Calu3 (cell line): ENCODE results near the gene DIS3. TPM values are rescaled to one million over a fixed set of nuclear protein-coding genes. Genes with fewer than 3 reads are reported as not detected.
"Not testable (repeated sequence)": the region's sequence is repeated elsewhere in the genome, so short reads cannot be mapped to it uniquely, and the experiment has no call there.

Experiments used
- BruUV-seq: library from RNA; stranded (reverse); fragments of 400-500 nt; replicated peaks from 2 replicates; lab custom pipeline; 2021; lab: Mats Ljungman, UMichigan
- CTCF ChIA-PET: fragments of 300-600 bp; sonication (Branson Sonifier 250); formaldehyde crosslinking; loops from one replicate; lab custom pipeline; 2022; ENCODE audit warnings: antibody characterized with exemption; lab: Charles Lee
- DNase-seq: peaks from one replicate; pipeline ENCODE4 v3.0.0; 2022
- H3K27ac Mint-ChIP-seq: one replicate; pipeline ENCODE4 v1.8.0; 2022; ENCODE audit warnings: mixed read lengths; ENCODE audit not compliant: unreplicated experiment
- H3K27me3 Mint-ChIP-seq: one replicate; pipeline ENCODE4 v1.8.0; 2022; ENCODE audit warnings: mixed read lengths; ENCODE audit not compliant: unreplicated experiment
- H3K36me3 Mint-ChIP-seq: one replicate; pipeline ENCODE4 v1.8.0; 2022; ENCODE audit warnings: mild to moderate bottlenecking, moderate library complexity, mixed read lengths; ENCODE audit not compliant: insufficient read depth, unreplicated experiment
- H3K4me1 Mint-ChIP-seq: one replicate; pipeline ENCODE4 v1.8.0; 2022; ENCODE audit warnings: mild to moderate bottlenecking, low read depth, mixed read lengths; ENCODE audit not compliant: unreplicated experiment
- H3K4me3 Mint-ChIP-seq: one replicate; pipeline ENCODE4 v1.8.0; 2022; ENCODE audit warnings: mild to moderate bottlenecking, low read depth, moderate library complexity, mixed read lengths; ENCODE audit not compliant: unreplicated experiment
- H3K9me3 Mint-ChIP-seq: one replicate; pipeline ENCODE4 v1.8.0; 2022; ENCODE audit warnings: low read depth, mixed read lengths; ENCODE audit not compliant: unreplicated experiment
- intact Hi-C: fragments of 100-400 bp; cut with micrococcal nuclease; formaldehyde crosslinking; loops from one replicate; pipeline ENCODE4 v1.10.0; 2022; ENCODE audit not compliant: unreplicated experiment
- total RNA-seq: library from RNA; stranded (reverse); gene quantifications from 2 replicates; pipeline ENCODE4 v1.2.3, GENCODE V29; 2022
- TF ChIP-seq, protein P1 (sequence below): fragments of 200-600 bp; IDR thresholded peaks from one replicate; pipeline ENCODE4 v1.8.0; 2022; ENCODE audit warnings: antibody characterized with exemption; ENCODE audit not compliant: unreplicated experiment

The DIS3 gene
- total RNA-seq, 1 experiment from 2014 or later = 16.5 TPM

DNA sequence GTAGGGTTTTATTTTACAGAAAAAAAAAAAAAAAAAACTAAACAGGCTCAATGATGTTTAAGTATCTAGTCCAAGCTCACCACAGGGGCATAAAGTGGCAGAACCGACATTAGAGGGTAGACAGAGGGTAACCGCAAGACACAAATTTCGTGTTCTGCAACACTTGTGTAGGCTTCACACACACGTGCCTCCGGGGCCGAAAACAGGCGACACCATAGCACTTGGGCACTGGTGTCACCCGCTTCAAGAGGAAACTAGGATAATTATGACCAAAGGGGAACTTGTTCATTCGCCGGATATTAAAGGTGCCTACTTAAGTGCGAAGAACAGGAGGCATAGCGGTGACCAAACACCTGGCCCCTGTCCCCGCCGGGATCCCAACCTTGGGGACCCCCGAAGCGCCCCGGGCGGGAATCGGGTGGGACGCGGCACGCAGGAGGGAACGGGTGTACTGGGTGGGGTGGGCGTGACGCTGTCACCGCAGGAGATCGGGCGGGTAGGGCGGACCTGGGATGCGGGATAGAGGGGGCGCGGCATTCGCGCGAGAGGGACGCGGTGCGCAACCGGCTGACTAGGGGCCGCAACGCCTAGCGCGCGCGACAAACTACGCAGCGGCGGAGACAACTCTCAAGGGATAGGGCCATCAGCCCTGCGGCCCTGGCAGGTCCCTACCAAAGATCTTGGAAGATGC lies 54.8 kb downstream of the DIS3 start:
- Mint-ChIP-seq H3K27me3 (no peaks in the 10 kb centered on the region), H3K27ac (peak overlapping the region; percentile 30), H3K4me1 (peaks cover 16% of the 10 kb centered on the region), H3K9me3 (peaks cover 3% of the 10 kb centered on the region), H3K36me3 (peaks cover 26% of the 10 kb centered on the region), H3K4me3 (peak overlapping the region; percentile 68)
- peak; percentile 10 for DNase-seq
- CTCF ChIA-PET = no interaction called here
- TF ChIP-seq, protein P1, sequence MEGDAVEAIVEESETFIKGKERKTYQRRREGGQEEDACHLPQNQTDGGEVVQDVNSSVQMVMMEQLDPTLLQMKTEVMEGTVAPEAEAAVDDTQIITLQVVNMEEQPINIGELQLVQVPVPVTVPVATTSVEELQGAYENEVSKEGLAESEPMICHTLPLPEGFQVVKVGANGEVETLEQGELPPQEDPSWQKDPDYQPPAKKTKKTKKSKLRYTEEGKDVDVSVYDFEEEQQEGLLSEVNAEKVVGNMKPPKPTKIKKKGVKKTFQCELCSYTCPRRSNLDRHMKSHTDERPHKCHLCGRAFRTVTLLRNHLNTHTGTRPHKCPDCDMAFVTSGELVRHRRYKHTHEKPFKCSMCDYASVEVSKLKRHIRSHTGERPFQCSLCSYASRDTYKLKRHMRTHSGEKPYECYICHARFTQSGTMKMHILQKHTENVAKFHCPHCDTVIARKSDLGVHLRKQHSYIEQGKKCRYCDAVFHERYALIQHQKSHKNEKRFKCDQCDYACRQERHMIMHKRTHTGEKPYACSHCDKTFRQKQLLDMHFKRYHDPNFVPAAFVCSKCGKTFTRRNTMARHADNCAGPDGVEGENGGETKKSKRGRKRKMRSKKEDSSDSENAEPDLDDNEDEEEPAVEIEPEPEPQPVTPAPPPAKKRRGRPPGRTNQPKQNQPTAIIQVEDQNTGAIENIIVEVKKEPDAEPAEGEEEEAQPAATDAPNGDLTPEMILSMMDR = no peak
- intact Hi-C loops = no loop called here
- no TSS peak for BruUV-seq

DNA sequence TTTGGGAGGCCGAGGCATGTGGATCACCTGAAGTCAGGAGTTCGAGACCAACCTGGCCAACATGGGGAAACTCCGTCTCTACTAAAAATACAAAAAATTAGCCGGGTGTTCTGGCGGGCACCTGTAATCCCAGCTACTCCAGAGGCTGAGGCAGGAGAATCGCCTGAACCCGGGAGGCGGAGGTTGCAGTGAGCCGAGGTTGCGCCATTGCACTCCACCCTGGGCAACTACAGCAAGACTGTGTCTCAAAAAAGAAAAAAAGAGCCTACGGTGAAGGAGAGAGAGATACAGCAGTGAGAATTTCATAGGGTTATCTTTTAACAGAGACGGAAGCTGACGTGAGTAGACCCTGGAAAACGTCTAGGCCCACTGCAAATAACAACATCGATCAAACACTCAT lies 55.5 kb downstream of the DIS3 start:
- H3K9me3 Mint-ChIP-seq, intact Hi-C loops, BruUV-seq, DNase-seq, CTCF ChIA-PET, H3K27me3 Mint-ChIP-seq: not testable (repeated sequence)
- peak overlapping the region; percentile 68 for H3K4me3 Mint-ChIP-seq
- peaks cover 16% of the 10 kb centered on the region for H3K4me1 Mint-ChIP-seq
- H3K27ac Mint-ChIP-seq = peak overlapping the region; percentile 30
- H3K36me3 Mint-ChIP-seq = peaks cover 26% of the 10 kb centered on the region

DNA sequence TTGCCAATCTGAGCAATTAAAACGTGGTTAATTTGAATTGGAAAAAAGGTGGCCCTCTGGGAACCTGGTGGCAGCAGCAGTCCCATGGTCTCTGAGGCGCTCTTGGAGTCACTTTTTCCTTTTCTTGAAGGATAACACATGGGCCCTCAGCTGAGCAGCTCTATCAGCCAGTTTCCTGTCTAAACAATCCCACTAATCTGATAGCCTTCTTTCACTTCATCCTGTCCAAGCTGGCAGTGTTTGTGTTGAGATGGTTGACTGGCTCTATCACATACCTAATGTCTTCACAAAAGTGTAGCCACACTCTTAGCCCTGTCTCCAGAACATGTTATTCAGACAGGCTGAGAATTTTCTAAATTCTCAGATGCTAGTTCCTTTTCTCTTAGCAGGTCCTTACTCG lies 64.9 kb downstream of the DIS3 start:
- no peak for DNase-seq
- Mint-ChIP-seq H3K27ac (no peak overlapping the region), H3K4me3 (no peak overlapping the region), H3K36me3 (no peaks in the 10 kb centered on the region), H3K27me3 (no peaks in the 10 kb centered on the region), H3K4me1 (no peaks in the 10 kb centered on the region), H3K9me3 (no peaks in the 10 kb centered on the region)
- CTCF ChIA-PET = no interaction called here
- BruUV-seq = no TSS peak
- TF ChIP-seq, protein P1 = no peak
- intact Hi-C loops = no loop called here

Other genes starting within 250 kb of the DIS3 start
- 9.9 and 11.4 TPM in 2 replicates for gene MZT1, start 54.3 kb downstream of the DIS3 start, total RNA-seq
- gene BORA, start 54.0 kb downstream of the DIS3 start, total RNA-seq = 6.4 and 7.9 TPM in 2 replicates
- gene PIBF1, start 233 bp upstream of the DIS3 start, total RNA-seq = 10.1 and 12.5 TPM in 2 replicates